ENCODE results near the gene EVPLL. TPM values are rescaled to one million over a fixed set of nuclear protein-coding genes. Genes with fewer than 3 reads are reported as not detected.

EVPLL gene
- total RNA-seq = not detected in 2 replicates

DNA sequence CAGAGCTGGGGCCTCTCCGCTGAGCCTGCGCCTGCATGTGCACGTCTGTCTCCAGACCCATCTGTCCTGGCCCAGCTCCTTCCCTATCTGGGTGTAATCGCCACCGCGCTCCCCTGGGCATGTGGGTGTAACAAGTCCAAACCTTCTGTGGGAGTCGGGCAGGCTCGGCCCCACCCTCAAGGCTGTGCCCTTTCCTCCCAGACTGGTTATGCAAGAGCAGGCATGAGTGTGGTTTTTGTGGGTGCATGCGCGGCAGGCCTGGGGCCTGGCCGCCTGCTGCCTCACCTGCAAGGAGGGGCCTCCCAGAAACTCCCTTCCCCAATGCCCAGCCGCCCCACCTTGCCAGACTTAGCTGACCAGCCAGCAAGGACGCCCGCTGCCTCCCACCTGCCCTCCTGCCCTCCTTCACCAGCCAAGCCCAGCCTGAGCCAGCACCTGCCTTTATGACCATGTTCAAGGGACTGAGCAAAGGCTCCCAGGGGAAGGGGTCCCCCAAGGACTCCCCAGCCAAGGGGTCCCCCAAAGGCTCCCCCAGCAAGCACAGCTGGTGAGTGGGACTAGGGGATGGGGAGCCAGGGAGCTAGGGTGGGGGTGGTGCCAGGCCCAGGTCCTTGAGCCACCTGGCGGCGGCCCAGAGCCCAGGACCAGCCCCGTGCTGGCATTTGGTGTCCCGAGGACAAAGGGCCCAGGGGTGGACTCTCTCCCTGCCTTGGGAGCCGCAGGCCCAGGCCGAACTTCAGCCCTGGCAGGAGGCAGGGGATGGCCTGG is at the start of gene EVPLL:
Gene EVPLL, plus strand, starts transcription at position 342 of the 768 bp plus-strand sequence. CDS start 3,160 bp downstream, outside the sequence.

DNA sequence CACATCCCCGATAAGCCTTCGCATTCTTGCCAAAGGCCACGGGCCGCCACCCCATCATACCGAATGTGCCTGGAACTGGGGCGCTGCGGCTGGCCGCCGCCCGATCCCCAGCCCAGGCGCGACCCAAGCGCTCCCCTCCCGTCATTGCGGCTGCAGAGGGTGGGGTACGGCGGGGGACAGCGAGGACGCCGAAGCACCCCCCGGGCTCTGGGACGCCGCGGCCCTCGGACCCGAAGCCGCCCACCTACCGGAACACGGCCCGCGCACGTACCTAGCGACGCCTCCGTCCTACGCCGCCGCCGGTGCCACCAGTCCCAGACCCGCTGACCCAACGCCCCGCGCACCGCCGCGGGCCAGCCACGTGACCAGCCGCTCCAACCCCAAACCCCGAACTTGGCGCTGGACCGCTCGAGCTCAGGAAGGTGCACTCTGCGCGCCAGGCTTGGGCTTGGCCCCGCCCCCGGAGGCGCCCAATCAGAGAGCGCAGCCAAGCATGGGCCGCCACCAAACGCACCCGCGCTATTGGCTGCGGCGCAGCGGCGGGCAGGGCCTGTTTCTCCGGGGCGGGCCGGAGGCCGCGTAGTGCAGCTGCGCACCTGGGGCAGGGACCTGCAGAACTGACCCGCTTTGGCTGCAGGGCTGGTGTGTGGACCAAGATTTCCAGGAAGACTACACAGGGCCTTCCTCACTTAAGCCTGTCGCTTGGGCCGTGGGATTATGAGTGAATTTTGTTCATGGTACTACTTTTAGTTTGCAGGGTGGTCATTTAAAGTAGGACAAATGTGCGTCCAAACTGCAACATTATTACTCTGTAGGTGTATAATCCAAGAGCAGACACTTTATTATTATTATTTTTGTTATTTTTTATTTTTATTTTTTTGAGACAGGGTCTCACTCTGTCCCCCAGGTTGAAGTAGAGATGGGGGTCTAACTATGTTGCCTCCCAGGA is 14.2 kb upstream of the EVPLL start, which contains the start of gene SHMT1:
Gene SHMT1, minus strand, starts transcription at position 450 of the 949 bp plus-strand sequence. CDS start 7,569 bp downstream, outside the sequence.

Other genes with a start within 250 kb of the EVPLL start
- gene ALKBH5, start 193.9 kb upstream of the EVPLL start, total RNA-seq = 81.7 and 92.5 TPM in 2 replicates
- 41.4 and 48.0 TPM in 2 replicates for gene LLGL1, start 152.1 kb upstream of the EVPLL start, total RNA-seq
- 543 and 601 TPM in 2 replicates for gene FLII, start 119.0 kb upstream of the EVPLL start, total RNA-seq
- 5.9 and 11.7 TPM in 2 replicates for gene MIEF2, start 117.1 kb upstream of the EVPLL start, total RNA-seq
- 24.2 and 53.2 TPM in 2 replicates for gene TOP3A, start 62.8 kb upstream of the EVPLL start, total RNA-seq
- gene SMCR8, start 62.5 kb upstream of the EVPLL start, total RNA-seq = 12.1 and 15.2 TPM in 2 replicates
- gene SHMT1, start 14.2 kb upstream of the EVPLL start, total RNA-seq = 30.1 and 37.7 TPM in 2 replicates
- not detected in 2 replicates for gene LGALS9C, start 99.0 kb downstream of the EVPLL start, total RNA-seq

All from mammary microvascular endothelial cell (primary cell).